SK-N-SH (cell line): ENCODE measurements around the gene PEMT. TPM values are rescaled to one million over a fixed set of nuclear protein-coding genes. Genes with fewer than 3 reads are reported as not detected.

ENCODE experiments used
- CTCF ChIA-PET: fragments of 300-600, 350-600 bp; formaldehyde crosslinking; extraction: SDS; loops from one replicate; lab custom pipeline; 2021; lab: Yijun Ruan, JAX
- POLR2A ChIA-PET: fragments of 350-600 bp; sonication (Branson Sonifier 250); formaldehyde crosslinking; extraction: SDS; loops from one replicate; lab custom pipeline; 2020; ENCODE audit warnings: antibody characterized with exemption, inconsistent platforms; lab: Yijun Ruan, JAX
- DNase-seq: peaks from one replicate; pipeline ENCODE4 v3.0.0; 2012
- H2AFZ ChIP-seq: fragments of 200-600 bp; sonication (generic); 2 replicates; pipeline ENCODE4 v1.8.1; 2016; ENCODE audit warnings: antibody characterized with exemption, mild to moderate bottlenecking, low read depth
- H3F3A ChIP-seq: fragments of 200-600 bp; sonication (generic); replicated peaks from 2 replicates; pipeline ENCODE3; 2016; ENCODE audit warnings: antibody characterized with exemption, mild to moderate bottlenecking; ENCODE audit not compliant: insufficient read depth
- H3K27ac ChIP-seq, 2 experiments: fragments of 200-500 bp in 1 of 2; fragments of 200-600 bp in 1 of 2; sonication (Bioruptor generic) in 1 of 2; sonication (generic), shearing (Covaris generic) in 1 of 2; 2 replicates each; pipeline versions ENCODE4 v1.5.1 to v1.6.1; 2014 to 2016; ENCODE audit warnings: low read depth in 2 of 2, inconsistent platforms in 1 of 2, low read length in 1 of 2, mild to moderate bottlenecking in 1 of 2, mixed read lengths in 1 of 2
- H3K27me3 ChIP-seq: fragments of 200-600 bp; sonication (generic), shearing (Covaris generic); 2 replicates; pipeline ENCODE4 v1.6.1; 2016; ENCODE audit warnings: mixed run types; ENCODE audit not compliant: insufficient read depth
- H3K36me3 ChIP-seq, 2 experiments: fragments of 200-500 bp in 1 of 2; fragments of 200-600 bp in 1 of 2; sonication (Bioruptor generic) in 1 of 2; sonication (generic) in 1 of 2; replicated peaks in 1 of 2; 2 replicates each; pipeline versions ENCODE3 to v1.5.1; 2014 to 2016; ENCODE audit warnings: low read length in 1 of 2, mild to moderate bottlenecking in 1 of 2; ENCODE audit not compliant: insufficient read depth in 2 of 2, control insufficient read depth in 1 of 2
- H3K4me1 ChIP-seq, 2 experiments: fragments of 200-500 bp in 1 of 2; fragments of 200-600 bp in 1 of 2; sonication (Bioruptor generic) in 1 of 2; sonication (generic), shearing (Covaris generic) in 1 of 2; 2 replicates each; pipeline versions ENCODE4 v1.5.1 to v1.6.1; 2014 to 2016; ENCODE audit warnings: low read depth in 1 of 2, low read length in 1 of 2, mixed run types in 1 of 2; ENCODE audit not compliant: insufficient read depth in 2 of 2, control insufficient read depth in 1 of 2
- H3K4me2 ChIP-seq: fragments of 200-600 bp; sonication (generic), shearing (Covaris generic); 2 replicates; pipeline ENCODE4 v1.6.1; 2017; ENCODE audit warnings: mixed run types
- H3K4me3 ChIP-seq, 2 experiments: fragments of 200-500 bp in 1 of 2; fragments of 200-600 bp in 1 of 2; sonication (Bioruptor generic) in 1 of 2; sonication (generic), shearing (Covaris generic) in 1 of 2; 2 replicates each; pipeline versions ENCODE4 v1.5.1 to v1.8.1; 2014 to 2016; ENCODE audit warnings: low read depth in 2 of 2, inconsistent platforms in 1 of 2, low read length in 1 of 2, mild to moderate bottlenecking in 1 of 2, mixed read lengths in 1 of 2, moderate library complexity in 1 of 2
- H3K79me2 ChIP-seq: fragments of 200-600 bp; sonication (generic); 2 replicates; pipeline ENCODE4 v1.8.1; 2017; ENCODE audit warnings: mild to moderate bottlenecking; ENCODE audit not compliant: insufficient read depth
- H3K9ac ChIP-seq: fragments of 200-600 bp; sonication (generic); 2 replicates; pipeline ENCODE4 v1.6.1; 2017; ENCODE audit warnings: mixed run types
- H3K9me2 ChIP-seq: fragments of 200-600 bp; sonication (generic); 2 replicates; pipeline ENCODE4 v1.6.1; 2017; ENCODE audit warnings: mixed run types
- H3K9me3 ChIP-seq: fragments of 200-600 bp; sonication (generic); 2 replicates; pipeline ENCODE4 v1.6.1; 2017; ENCODE audit warnings: mixed run types, mild to moderate bottlenecking, moderate library complexity
- H4K20me1 ChIP-seq: fragments of 200-600 bp; sonication (generic); 2 replicates; pipeline ENCODE4 v1.6.1; 2017; ENCODE audit warnings: mild to moderate bottlenecking, mixed run types; ENCODE audit not compliant: insufficient read depth
- EP300 ChIP-seq, 2 experiments: IDR thresholded peaks; 2 replicates each; pipeline versions ENCODE4 v1.4.0 to v1.6.1; 2012; ENCODE audit warnings: borderline replicate concordance in 1 of 2, low read depth in 1 of 2, low read length in 1 of 2
- EZH2phosphoT487 ChIP-seq: fragments of 200-600 bp; sonication (generic); IDR thresholded peaks from 2 replicates; pipeline ENCODE4 v1.6.1; 2017; ENCODE audit warnings: low read depth, mixed run types, mild to moderate bottlenecking, antibody characterized with exemption, moderate library complexity, borderline replicate concordance
- MAX ChIP-seq: IDR thresholded peaks from 2 replicates; pipeline ENCODE4 v1.4.0; 2012; ENCODE audit warnings: low read depth
- MXI1 ChIP-seq: IDR thresholded peaks from 2 replicates; pipeline ENCODE4 v1.6.1; 2012; ENCODE audit warnings: mild to moderate bottlenecking, low read depth, low read length, improper control_type of control experiment
- NFIC ChIP-seq: IDR thresholded peaks from 2 replicates; pipeline ENCODE4 v1.4.0; 2012; ENCODE audit warnings: borderline replicate concordance
- POLR2AphosphoS5 ChIP-seq: IDR thresholded peaks from 2 replicates; pipeline ENCODE4 v1.6.1; 2012; ENCODE audit warnings: low read depth, low read length
- RAD21 ChIP-seq: IDR thresholded peaks from 2 replicates; pipeline ENCODE4 v1.6.1; 2012; ENCODE audit warnings: mild to moderate bottlenecking, low read length
- TAF1 ChIP-seq: IDR thresholded peaks from 2 replicates; pipeline ENCODE4 v1.6.1; 2012; ENCODE audit warnings: low read depth, mild to moderate bottlenecking, low read length, moderate library complexity, borderline replicate concordance
- YY1 ChIP-seq: IDR thresholded peaks from 2 replicates; pipeline ENCODE4 v1.4.0; 2012; ENCODE audit warnings: low read depth, mild to moderate bottlenecking
- WGBS: methylation state at CpG from one replicate; pipeline ENCODE4 v1.1.6; 2017; ENCODE audit warnings: low lambda C conversion rate; 5-methylcytosine and 5-hydroxymethylcytosine counted together
- polyA plus RNA-seq, 3 experiments: library from polyadenylated mRNA; depleted of rRNA; stranded (reverse); fragments of >200 nt; gene quantifications; 2 replicates each; pipeline ENCODE4 v1.2.3, GENCODE V29; 2012
- TF ChIP-seq, protein P1 (sequence below): fragments of 150-350 bp; IDR thresholded peaks from 2 replicates; pipeline ENCODE4 v1.6.1; 2016; ENCODE audit warnings: mild to moderate bottlenecking, low read depth, low read length
- TF ChIP-seq, protein P2 (sequence below): fragments of 150-350 bp; IDR thresholded peaks from 2 replicates; pipeline ENCODE4 v1.6.1; 2017; ENCODE audit warnings: antibody characterized with exemption, low read length, low read depth, borderline replicate concordance

Gene PEMT
- polyA plus RNA-seq, 1 of the 3 experiments (the other 2 are of a cell fraction): 52.8 TPM

- TF ChIP-seq EP300 (IDR thresholded peaks at IDR 0.05; ENCODE audit: borderline replicate concordance in 1 of 2, low read depth in 1 of 2, low read length in 1 of 2) (no peak), MAX (no peak), MXI1 (no peak), YY1 (no peak), POLR2AphosphoS5 (no peak), TAF1 (no peak)
- TF ChIP-seq, protein P1, sequence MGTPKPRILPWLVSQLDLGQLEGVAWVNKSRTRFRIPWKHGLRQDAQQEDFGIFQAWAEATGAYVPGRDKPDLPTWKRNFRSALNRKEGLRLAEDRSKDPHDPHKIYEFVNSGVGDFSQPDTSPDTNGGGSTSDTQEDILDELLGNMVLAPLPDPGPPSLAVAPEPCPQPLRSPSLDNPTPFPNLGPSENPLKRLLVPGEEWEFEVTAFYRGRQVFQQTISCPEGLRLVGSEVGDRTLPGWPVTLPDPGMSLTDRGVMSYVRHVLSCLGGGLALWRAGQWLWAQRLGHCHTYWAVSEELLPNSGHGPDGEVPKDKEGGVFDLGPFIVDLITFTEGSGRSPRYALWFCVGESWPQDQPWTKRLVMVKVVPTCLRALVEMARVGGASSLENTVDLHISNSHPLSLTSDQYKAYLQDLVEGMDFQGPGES: no peak
Observed at GRCh38 chr17:17561408-17562145, 29.9 kb downstream of the PEMT start (continued).

DNA sequence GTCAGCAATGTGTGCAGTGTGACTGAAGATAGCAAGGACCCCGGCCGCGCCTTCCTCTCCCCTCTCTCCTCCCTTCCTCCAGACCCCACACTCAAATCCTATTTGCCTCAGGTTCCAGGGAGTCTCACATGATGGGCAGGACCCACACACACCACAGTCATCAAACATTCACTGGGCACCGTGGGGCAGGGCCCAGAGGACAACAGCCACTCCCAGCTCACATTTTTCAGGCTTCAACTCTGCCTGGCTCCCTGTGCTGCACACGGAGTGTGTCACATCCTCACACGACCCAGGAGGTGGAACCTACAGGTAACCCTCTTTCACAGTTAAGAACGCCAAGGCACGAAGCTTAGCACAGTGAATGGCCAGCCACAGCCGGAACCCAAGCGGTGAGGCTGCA is 30.5 kb downstream of the PEMT start:
- no peak overlapping the region for H3K27ac ChIP-seq
- H3F3A ChIP-seq: no peaks in the 10 kb centered on the region
- no peaks in the 10 kb centered on the region for H3K27me3 ChIP-seq
- no peak for DNase-seq
- peaks cover 0 to 9% of the 10 kb centered on the region in 2 experiments; a peak in 1 of 4 replicates for H3K4me1 ChIP-seq
- H3K9me2 ChIP-seq: no peaks in the 10 kb centered on the region
- no peaks in the 10 kb centered on the region for H3K9me3 ChIP-seq
- no peak overlapping the region for H2AFZ ChIP-seq
- H3K4me2 ChIP-seq: no peak overlapping the region
- ChIA-PET POLR2A (no interaction called here), CTCF (interaction anchor here (1.0 to 2.1 kb wide), 4 partner anchors 9 to 207 kb away, joined by 3 to 14 read pairs (median 6); partner anchors contain the start of gene RASD1)
- H3K9ac ChIP-seq: no peak overlapping the region
- no peak for TF ChIP-seq NFIC
- no peak for TF ChIP-seq EP300 (IDR thresholded peaks at IDR 0.05; ENCODE audit: borderline replicate concordance in 1 of 2, low read depth in 1 of 2, low read length in 1 of 2)
- no peak for TF ChIP-seq TAF1
- no peak for TF ChIP-seq RAD21
- TF ChIP-seq EZH2phosphoT487: no peak
- TF ChIP-seq, protein P2, sequence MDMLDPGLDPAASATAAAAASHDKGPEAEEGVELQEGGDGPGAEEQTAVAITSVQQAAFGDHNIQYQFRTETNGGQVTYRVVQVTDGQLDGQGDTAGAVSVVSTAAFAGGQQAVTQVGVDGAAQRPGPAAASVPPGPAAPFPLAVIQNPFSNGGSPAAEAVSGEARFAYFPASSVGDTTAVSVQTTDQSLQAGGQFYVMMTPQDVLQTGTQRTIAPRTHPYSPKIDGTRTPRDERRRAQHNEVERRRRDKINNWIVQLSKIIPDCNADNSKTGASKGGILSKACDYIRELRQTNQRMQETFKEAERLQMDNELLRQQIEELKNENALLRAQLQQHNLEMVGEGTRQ: no peak
- no peaks in the 10 kb centered on the region for H3K36me3 ChIP-seq
- no peaks in the 10 kb centered on the region for H3K79me2 ChIP-seq
- H4K20me1 ChIP-seq: 0 out of 2 replicates have a peak, but pooled peaks cover 2% of the 10 kb centered on the region
- no peak overlapping the region for H3K4me3 ChIP-seq
- 83% methylated on average over 10 of the region's 10 CpGs for WGBS
